ENCODE measurements around the gene HOXB5. TPM values are rescaled to one million over a fixed set of nuclear protein-coding genes. Genes with fewer than 3 reads are reported as not detected.

Gene HOXB5
- total and polyA plus RNA-seq, 2 donors (not counting 1 experiment from before 2014, with no cell fraction given) = not detected

- Histone ChIP-seq H3K27ac (ENCODE audit: low read length in 2 of 2) (no peak overlapping the region), H3K36me3 (replicated peaks in 1 of 2; ENCODE audit: control extremely low read depth in 1 of 2, control insufficient read depth in 1 of 2, extremely low read depth in 1 of 2, insufficient read depth in 2 of 2, low read length in 1 of 2) (no peaks in the 10 kb centered on the region), H3K4me1 (ENCODE audit: control insufficient read depth in 2 of 2, insufficient read depth in 2 of 2, low read length in 2 of 2) (peaks cover 69 to 90% of the 10 kb centered on the region in 2 donors), H2AFZ (ENCODE audit: insufficient read depth, low read depth, low read length, poor library complexity, severe bottlenecking) (peak overlapping the region; percentile 9), H3K4me3 (ENCODE audit: control extremely low read depth in 1 of 5, extremely low read depth in 1 of 5, insufficient read depth in 1 of 5, low read depth in 2 of 5, low read length in 4 of 5) (peak overlapping the region in 2 of 5 experiments; percentile 8 to 12), H4K20me1 (ENCODE audit: control insufficient read depth, insufficient read depth, low read length, poor library complexity, severe bottlenecking) (no peaks in the 10 kb centered on the region), H3K4me2 (replicated peaks; ENCODE audit: low read depth, low read length, poor library complexity, severe bottlenecking) (peak overlapping the region; percentile 100), H3K9ac (ENCODE audit: low read length) (peak overlapping the region; percentile 22), H3K79me2 (ENCODE audit: control insufficient read depth, insufficient read depth, low read length) (no peaks in the 10 kb centered on the region), H3K9me3 (ENCODE audit: control extremely low read depth in 1 of 3, control insufficient read depth in 2 of 3, insufficient read depth in 1 of 3, low read length in 2 of 3) (peaks cover 0 to 41% (median 0%) of the 10 kb centered on the region in 3 donors), H3K27me3 (replicated peaks in 1 of 4; ENCODE audit: control extremely low read depth in 1 of 4, control insufficient read depth in 3 of 4, insufficient read depth in 4 of 4, low read length in 3 of 4) (peaks cover 0 to 95% (median 68%) of the 10 kb centered on the region in 4 experiments)
- ChIA-PET CTCF (interaction anchor here (0.9 to 2.1 kb wide), 9 partner anchors 8 to 497 kb away, joined by 3 to 11 read pairs (median 4); no protein-coding TSS in a partner anchor), POLR2A (no interaction called here)
- Mint-ChIP-seq H3K4me1 (peaks cover 51% of the 10 kb centered on the region), H3K27ac (peak overlapping the region; percentile 46), H3K27me3 (peaks cover 72% of the 10 kb centered on the region), H3K9me3 (ENCODE audit: insufficient read depth) (no peaks in the 10 kb centered on the region), H3K4me3 (peak overlapping the region; percentile 89)
- ATAC-seq (ENCODE audit: low read depth) (no peak), DNase-seq (peak; percentile 74)
- WGBS (ENCODE audit: insufficient coverage) = 4% methylated on average over 50 of the region's 55 CpGs
- TF ChIP-seq CTCF (IDR thresholded peaks at IDR 0.05) (no peak), EZH2 (IDR thresholded peaks at IDR 0.05; ENCODE audit: borderline replicate concordance, insufficient read depth, low read depth, low read length, poor library complexity, severe bottlenecking) (peak; percentile 90)
- intact Hi-C loops (cut with micrococcal nuclease) = loop anchor here (5.0 kb wide), 1 partner anchor 37 kb away; the partner anchor contains the start of gene HOXB4
These were observed 20.5 kb upstream of the HOXB5 start for GRCh38 chr17:48613862-48614694.
